ENCODE results near the gene SLC38A10.

SLC38A10 gene

DNA sequence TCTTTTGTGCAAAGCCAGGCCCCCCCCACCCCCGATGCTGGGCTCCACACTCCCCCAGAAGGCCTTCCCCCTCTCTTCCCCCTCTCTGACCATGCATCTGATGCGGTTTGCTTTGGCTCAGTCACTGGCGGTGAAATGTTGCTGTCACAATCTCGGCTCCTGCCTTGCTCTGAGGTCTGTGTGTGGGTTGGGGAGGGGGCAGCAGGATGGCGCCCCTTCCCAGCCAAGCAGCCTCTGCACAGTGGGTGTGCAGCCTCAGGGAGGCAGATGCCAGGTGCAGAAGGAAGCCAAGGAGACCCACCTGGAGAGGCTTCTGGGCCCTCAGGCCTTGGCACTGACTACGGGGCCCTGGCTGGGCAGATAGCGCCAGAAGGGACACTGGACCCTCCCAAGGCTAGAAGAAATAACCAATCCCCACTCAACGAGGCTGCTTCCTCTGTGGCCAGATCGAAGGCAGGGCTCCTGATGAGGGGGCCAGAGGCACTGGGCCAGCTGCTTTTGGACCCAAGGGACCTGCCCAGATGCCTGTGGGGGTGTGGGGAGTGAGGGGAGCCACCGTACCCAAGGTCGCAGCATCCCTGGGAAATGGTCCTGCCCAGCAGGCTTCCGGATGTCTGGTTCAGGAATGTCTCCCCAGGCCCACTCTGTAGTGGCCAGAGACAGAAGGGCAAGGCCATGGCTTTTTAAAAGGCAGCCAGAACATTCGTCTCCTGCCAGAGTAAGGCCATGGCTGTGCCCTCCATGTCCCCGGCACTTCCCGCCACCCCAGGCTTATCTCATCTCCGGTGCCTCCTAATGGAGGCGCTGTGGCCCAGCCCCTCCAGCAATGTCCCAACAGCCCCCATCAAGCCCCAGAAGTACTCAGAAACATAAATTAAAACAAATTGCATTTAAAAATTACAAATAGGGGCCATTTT lies 43.4 kb upstream of the SLC38A10 start:
- DNase-seq (ENCODE audit: low read depth): no peak
- TF ChIP-seq, protein P1, sequence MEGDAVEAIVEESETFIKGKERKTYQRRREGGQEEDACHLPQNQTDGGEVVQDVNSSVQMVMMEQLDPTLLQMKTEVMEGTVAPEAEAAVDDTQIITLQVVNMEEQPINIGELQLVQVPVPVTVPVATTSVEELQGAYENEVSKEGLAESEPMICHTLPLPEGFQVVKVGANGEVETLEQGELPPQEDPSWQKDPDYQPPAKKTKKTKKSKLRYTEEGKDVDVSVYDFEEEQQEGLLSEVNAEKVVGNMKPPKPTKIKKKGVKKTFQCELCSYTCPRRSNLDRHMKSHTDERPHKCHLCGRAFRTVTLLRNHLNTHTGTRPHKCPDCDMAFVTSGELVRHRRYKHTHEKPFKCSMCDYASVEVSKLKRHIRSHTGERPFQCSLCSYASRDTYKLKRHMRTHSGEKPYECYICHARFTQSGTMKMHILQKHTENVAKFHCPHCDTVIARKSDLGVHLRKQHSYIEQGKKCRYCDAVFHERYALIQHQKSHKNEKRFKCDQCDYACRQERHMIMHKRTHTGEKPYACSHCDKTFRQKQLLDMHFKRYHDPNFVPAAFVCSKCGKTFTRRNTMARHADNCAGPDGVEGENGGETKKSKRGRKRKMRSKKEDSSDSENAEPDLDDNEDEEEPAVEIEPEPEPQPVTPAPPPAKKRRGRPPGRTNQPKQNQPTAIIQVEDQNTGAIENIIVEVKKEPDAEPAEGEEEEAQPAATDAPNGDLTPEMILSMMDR (conservative IDR thresholded peaks at IDR 0.05; ENCODE audit: low read length): no peak
- no peak overlapping the region for H3K4me3 ChIP-seq (ENCODE audit: low read length)

DNA sequence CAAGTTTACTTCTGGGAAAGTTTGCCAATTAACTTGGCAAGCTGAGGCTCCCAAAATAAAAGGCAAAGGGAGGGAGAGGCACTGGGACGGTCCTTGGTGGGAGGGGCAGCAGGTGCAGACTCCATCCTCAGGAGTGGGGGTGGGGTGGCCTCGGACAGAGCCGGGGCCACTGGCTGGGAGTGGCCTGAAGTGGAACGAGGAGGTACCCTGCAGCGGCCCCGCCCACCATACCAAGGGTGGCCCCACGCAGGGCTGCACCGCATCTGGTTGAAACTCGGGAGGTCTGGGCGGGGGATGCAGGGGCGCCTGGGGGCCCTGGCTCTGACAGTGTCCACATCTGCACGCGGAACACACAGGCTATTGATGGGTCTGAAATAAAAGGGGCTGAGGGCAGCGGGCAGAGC lies 42.4 kb upstream of the SLC38A10 start:
- no peak for DNase-seq (ENCODE audit: low read depth)
- no peak overlapping the region for H3K4me3 ChIP-seq (ENCODE audit: low read length)
- TF ChIP-seq, protein P1 (conservative IDR thresholded peaks at IDR 0.05; ENCODE audit: low read length): no peak

DNA sequence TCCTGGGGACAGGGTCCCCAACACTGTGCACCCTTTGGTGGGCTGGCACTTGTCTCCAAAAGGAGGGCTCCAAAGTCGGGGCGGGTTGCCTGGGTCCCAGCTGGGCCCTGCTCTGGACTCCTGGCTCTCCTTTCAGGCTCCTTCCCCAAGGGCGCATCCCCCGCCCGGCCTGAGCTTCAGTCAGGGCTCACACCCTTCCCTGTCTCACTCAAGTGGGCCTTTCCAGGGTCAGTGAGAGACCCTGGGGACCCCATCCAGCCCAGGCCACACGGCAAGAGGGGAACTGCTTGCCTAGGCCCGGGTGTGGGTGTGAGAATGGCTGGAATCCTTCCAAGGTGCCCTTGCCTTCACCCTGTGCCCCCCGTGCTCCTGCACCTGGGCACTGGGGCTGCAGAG lies 41.8 kb upstream of the SLC38A10 start:
- no peak for DNase-seq (ENCODE audit: low read depth)
- no peak overlapping the region for H3K4me3 ChIP-seq (ENCODE audit: low read length)
- TF ChIP-seq, protein P1 (conservative IDR thresholded peaks at IDR 0.05; ENCODE audit: low read length): no peak

DNA sequence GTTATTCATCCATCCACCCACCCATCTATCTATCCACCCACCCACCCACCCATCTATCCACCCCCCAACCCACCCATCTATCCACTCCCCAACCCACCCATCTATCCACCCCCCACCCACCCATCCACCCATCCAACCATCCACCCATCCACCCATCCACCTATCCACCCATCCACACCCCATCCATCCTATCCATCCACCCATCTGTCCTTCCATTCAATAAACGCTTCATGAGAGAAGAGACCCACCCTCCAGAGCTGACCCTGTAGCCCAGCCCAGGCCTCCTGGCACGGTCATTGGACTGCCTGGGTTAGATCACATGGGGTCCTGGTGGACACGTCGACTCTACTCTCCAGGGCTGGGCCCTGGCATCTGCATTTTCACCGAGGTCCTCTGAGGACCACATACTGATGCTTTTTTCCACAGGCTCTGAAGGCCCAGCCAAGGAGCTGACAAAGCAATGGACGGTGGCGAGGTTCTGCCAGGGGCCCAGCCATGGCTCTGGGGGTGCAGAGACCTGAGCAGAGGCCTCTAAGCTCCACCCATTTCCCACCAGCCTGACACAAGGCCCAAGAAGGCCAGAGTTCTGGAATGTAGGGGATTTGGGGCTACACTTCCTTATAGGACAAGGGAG lies 41.3 kb upstream of the SLC38A10 start:
- H3K4me3 ChIP-seq (ENCODE audit: low read length): no peak overlapping the region

DNA sequence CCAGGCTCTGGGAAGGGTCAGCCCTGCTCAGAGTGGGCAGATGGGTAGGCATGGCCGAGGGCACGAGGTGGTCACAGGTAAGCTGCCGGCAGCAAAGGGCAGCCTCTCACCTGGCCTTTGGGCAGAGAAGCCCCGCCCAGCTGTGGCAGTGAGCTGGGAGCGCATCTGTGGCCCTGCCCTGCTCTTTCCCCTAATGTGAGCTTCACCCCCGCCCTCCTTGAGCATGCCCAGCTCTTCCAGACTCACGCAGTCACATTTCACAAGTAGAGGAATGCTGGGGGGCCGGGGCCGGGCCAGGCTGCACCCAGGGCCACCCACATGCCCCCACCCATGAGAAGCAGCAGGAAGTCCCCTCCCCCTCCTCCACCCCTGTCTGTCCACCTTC lies 40.7 kb upstream of the SLC38A10 start:
- TF ChIP-seq, protein P1 (conservative IDR thresholded peaks at IDR 0.05; ENCODE audit: low read length): no peak
- H3K4me3 ChIP-seq (ENCODE audit: low read length): no peak overlapping the region
- DNase-seq (ENCODE audit: low read depth): no peak

More for the DNA sequence above, 41.3 kb upstream of the SLC38A10 start:
- TF ChIP-seq, protein P1 (conservative IDR thresholded peaks at IDR 0.05; ENCODE audit: low read length): no peak
- DNase-seq (ENCODE audit: low read depth): no peak

DNA sequence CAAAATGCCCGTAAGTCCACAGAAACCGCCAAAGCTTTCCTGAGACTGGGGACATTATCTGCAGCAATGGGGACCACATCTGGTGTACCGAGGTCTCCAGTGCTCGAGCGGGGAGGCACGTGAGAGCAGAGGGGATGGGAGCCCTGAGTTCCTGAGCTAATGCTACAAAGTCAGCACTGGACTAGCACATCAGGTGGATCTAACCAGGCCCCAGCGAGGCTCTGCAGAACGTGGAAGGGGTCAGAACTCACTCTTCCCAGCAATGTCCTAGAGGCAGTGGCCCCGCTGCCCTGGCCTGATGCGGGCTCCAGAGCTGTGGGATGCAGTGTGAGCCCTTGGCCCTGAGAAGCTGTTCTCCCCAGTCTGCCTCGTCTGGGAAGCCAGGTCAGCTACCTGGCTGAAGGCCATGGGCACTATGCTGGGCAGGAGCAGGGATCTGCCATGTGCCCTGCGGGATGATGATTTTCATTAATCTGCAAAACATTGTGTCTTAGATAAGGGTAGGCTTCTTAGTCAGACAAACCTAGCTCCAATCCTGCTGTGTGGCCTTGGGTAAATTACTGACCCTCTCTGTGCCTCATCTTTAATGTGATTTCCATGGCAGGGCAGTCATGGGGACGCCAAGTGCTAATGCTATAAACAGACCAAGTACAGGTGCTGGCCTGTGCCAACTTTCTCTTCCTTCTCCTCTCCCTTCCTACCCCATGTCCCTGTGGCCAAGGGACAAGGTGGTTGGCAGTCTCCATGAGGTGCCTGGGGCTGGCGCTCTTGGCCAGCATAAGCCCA lies 40.1 kb upstream of the SLC38A10 start:
- H3K4me3 ChIP-seq (ENCODE audit: low read length): no peak overlapping the region
- DNase-seq (ENCODE audit: low read depth): no peak
- TF ChIP-seq, protein P1 (conservative IDR thresholded peaks at IDR 0.05; ENCODE audit: low read length): no peak

Measured in AG10803 (cell line).